Esophagus squamous epithelium (tissue), 4 donors: ENCODE data around the gene PHLPP1.

Experiments used
- CTCF ChIP-seq, 6 experiments: fragments of 450-650 bp in 4 of 6; fragments of 200-600 bp in 2 of 6; sonication (generic) in 2 of 6; IDR thresholded peaks; one replicate each; pipeline ENCODE4 v1.5.1; 2016 to 2019; ENCODE audit warnings: antibody characterized with exemption in 6 of 6, mild to moderate bottlenecking in 4 of 6, moderate library complexity in 4 of 6
- POLR2A ChIP-seq, 4 donors: fragments of 450-650 bp; IDR thresholded peaks; one replicate each; pipeline ENCODE4 v1.6.1; 2017; ENCODE audit warnings: antibody characterized with exemption in 4 of 4, mild to moderate bottlenecking in 4 of 4, moderate library complexity in 3 of 4

- TF ChIP-seq POLR2A (IDR thresholded peaks at IDR 0.05) (no peak), CTCF (IDR thresholded peaks at IDR 0.05) (no peak)
Measured at GRCh38 chr18:62902776-62903175, 187.4 kb downstream of the PHLPP1 start.
